Esophagus muscularis mucosa (tissue), 4 donors: ENCODE measurements around the gene PIP4K2B. TPM values are rescaled to one million over a fixed set of nuclear protein-coding genes. Genes with fewer than 3 reads are reported as not detected.
"Not testable (repeated sequence)": the region's sequence is repeated elsewhere in the genome, so short reads cannot be mapped to it uniquely, and the experiment has no call there.

Experiments used
- DNase-seq: peaks from one replicate; pipeline ENCODE4 v3.0.0-alpha.2; 2017; ENCODE audit errors: extremely low spot score
- H3K27ac ChIP-seq, 4 donors: fragments of 200-600 bp; sonication (generic); replicated peaks in 1 of 4; 1 replicate in 3 of 4; 2 replicates in 1 of 4; pipeline ENCODE4 v1.5.1; 2016 to 2019; ENCODE audit warnings: mild to moderate bottlenecking in 1 of 4
- H3K27me3 ChIP-seq, 4 donors: fragments of 200-600 bp; sonication (generic); one replicate each; pipeline versions ENCODE4 v1.5.1 to v1.6.0; 2016 to 2019
- H3K36me3 ChIP-seq, 4 donors: fragments of 200-600 bp; sonication (generic); one replicate each; pipeline ENCODE4 v1.5.1; 2016 to 2019
- H3K4me1 ChIP-seq, 4 donors: fragments of 200-600 bp; sonication (generic); one replicate each; pipeline ENCODE4 v1.5.1; 2016 to 2019
- H3K4me3 ChIP-seq, 4 donors: fragments of 200-600 bp; sonication (generic); 1 replicate in 2 of 4; 2 replicates in 2 of 4; pipeline ENCODE4 v1.5.1; 2016 to 2019; ENCODE audit warnings: mild to moderate bottlenecking in 4 of 4, moderate library complexity in 1 of 4
- H3K9me3 ChIP-seq, 4 donors: fragments of 200-600 bp; sonication (generic); 1 replicate in 3 of 4; 2 replicates in 1 of 4; pipeline ENCODE4 v1.5.1; 2016 to 2019
- EP300 ChIP-seq: sonication (generic); formaldehyde crosslinking; IDR thresholded peaks from one replicate; pipeline ENCODE4 v1.6.1; 2017; ENCODE audit warnings: antibody characterized with exemption
- POLR2A ChIP-seq: fragments of 450-650 bp; IDR thresholded peaks from one replicate; pipeline ENCODE4 v1.6.1; 2017; ENCODE audit warnings: antibody characterized with exemption, moderate library complexity, mild to moderate bottlenecking, low read depth
- POLR2AphosphoS5 ChIP-seq, 2 donors: sonication (generic); formaldehyde crosslinking; IDR thresholded peaks; one replicate each; pipeline ENCODE4 v1.6.1; 2017; ENCODE audit warnings: antibody characterized with exemption in 2 of 2
- WGBS: methylation state at CpG from one replicate; pipeline ENCODE4 v1.1.5; 2018; 5-methylcytosine and 5-hydroxymethylcytosine counted together
- intact Hi-C: fragments of 100-400 bp; cut with DNase I; formaldehyde crosslinking; loops from one replicate; pipeline ENCODE4 v1.15.1; 2023
- total RNA-seq, 4 donors: library from RNA; depleted of rRNA; stranded (reverse); fragments of >200 nt; gene quantifications; one replicate each; pipeline versions ENCODE4 v1.1.0 to v1.2.1, GENCODE V29; 2016
- TF ChIP-seq, protein P1 (sequence below), 3 experiments: fragments of 200-600 bp in 2 of 3; fragments of 450-650 bp in 1 of 3; sonication (generic) in 2 of 3; IDR thresholded peaks; one replicate each; pipeline ENCODE4 v1.5.1; 2017 to 2019; ENCODE audit warnings: antibody characterized with exemption in 3 of 3, mild to moderate bottlenecking in 2 of 3, moderate library complexity in 1 of 3

PIP4K2B gene
- total RNA-seq, 4 donors from 2014 or later, result 39.5 to 72.1 (median 53.2) TPM

DNA sequence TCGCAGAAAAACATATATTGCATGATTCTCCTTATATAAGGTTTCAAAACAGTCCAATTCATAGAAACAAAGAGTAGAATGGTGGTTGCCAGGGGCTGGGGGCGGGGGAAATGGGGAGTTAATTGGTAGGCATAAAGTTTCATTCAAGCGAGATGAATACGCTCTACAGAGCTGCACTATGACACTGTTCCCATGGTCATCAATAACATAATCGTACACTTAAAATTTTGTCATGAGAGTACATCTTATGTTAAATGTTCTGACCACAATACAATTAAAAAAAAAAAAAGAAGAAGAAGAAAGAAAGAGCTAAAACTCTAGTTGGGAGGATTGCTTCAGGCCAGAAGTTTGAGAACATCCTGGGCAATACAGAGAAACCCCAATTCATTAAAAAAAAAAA is 5.1 kb downstream of the PIP4K2B start:
- WGBS, result 94% methylated on average over 5 of the region's 5 CpGs
- intact Hi-C loops, result loop anchor here (10.0 kb wide), 1 partner anchor 59 kb away; the partner anchor contains the start of gene CISD3
- H3K4me1 ChIP-seq, result peaks cover 28 to 59% (median 52%) of the 10 kb centered on the region in 4 donors

DNA sequence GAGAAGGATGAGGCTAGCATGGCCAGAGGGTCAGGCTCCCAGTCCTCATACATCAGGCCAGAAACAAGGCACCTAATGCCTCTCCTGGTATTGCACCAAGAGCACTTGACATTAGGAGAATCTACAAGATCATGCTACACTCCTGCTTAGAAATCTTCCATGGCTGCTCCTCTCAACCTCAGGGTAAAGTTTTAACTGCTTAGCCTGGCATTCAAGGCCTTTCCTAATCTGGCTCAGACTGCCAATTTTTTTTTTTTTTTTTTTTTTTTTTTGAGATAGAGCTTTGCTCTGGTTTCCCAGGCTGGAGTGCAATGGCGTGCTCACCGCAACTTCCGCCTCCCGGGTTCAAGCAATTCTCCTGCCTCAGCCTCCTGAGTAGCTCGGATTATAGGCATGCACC is 8.2 kb downstream of the PIP4K2B start:
- no peaks in the 10 kb centered on the region for H3K27me3 ChIP-seq
- H3K4me3 ChIP-seq, result no peak overlapping the region
- TF ChIP-seq POLR2AphosphoS5 (IDR thresholded peaks at IDR 0.05) (no peak), POLR2A (no peak), EP300 (no peak)
- TF ChIP-seq, protein P1, sequence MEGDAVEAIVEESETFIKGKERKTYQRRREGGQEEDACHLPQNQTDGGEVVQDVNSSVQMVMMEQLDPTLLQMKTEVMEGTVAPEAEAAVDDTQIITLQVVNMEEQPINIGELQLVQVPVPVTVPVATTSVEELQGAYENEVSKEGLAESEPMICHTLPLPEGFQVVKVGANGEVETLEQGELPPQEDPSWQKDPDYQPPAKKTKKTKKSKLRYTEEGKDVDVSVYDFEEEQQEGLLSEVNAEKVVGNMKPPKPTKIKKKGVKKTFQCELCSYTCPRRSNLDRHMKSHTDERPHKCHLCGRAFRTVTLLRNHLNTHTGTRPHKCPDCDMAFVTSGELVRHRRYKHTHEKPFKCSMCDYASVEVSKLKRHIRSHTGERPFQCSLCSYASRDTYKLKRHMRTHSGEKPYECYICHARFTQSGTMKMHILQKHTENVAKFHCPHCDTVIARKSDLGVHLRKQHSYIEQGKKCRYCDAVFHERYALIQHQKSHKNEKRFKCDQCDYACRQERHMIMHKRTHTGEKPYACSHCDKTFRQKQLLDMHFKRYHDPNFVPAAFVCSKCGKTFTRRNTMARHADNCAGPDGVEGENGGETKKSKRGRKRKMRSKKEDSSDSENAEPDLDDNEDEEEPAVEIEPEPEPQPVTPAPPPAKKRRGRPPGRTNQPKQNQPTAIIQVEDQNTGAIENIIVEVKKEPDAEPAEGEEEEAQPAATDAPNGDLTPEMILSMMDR (IDR thresholded peaks at IDR 0.05), result no peak
- H3K27ac ChIP-seq, result no peak overlapping the region
- peaks cover 8 to 37% (median 31%) of the 10 kb centered on the region in 4 donors for H3K4me1 ChIP-seq
- intact Hi-C loops, result loop anchor here (10.0 kb wide), 1 partner anchor 56 kb away; the partner anchor contains the start of gene CISD3
- WGBS, result 89% methylated on average over 5 of the region's 5 CpGs
- peaks cover 4 to 35% (median 19%) of the 10 kb centered on the region in 4 donors for H3K36me3 ChIP-seq
- no peaks in the 10 kb centered on the region for H3K9me3 ChIP-seq
- no peak for DNase-seq

More for the DNA sequence above, 5.1 kb downstream of the PIP4K2B start:
- Histone ChIP-seq H3K36me3 (peaks cover 0 to 27% (median 11%) of the 10 kb centered on the region in 4 donors), H3K27ac (no peak overlapping the region), H3K9me3 (no peaks in the 10 kb centered on the region), H3K27me3 (no peaks in the 10 kb centered on the region), H3K4me3 (no peak overlapping the region)
- DNase-seq, result no peak
- TF ChIP-seq POLR2A (no peak), EP300 (no peak), POLR2AphosphoS5 (IDR thresholded peaks at IDR 0.05) (no peak)
- TF ChIP-seq, protein P1 (IDR thresholded peaks at IDR 0.05), result no peak

DNA sequence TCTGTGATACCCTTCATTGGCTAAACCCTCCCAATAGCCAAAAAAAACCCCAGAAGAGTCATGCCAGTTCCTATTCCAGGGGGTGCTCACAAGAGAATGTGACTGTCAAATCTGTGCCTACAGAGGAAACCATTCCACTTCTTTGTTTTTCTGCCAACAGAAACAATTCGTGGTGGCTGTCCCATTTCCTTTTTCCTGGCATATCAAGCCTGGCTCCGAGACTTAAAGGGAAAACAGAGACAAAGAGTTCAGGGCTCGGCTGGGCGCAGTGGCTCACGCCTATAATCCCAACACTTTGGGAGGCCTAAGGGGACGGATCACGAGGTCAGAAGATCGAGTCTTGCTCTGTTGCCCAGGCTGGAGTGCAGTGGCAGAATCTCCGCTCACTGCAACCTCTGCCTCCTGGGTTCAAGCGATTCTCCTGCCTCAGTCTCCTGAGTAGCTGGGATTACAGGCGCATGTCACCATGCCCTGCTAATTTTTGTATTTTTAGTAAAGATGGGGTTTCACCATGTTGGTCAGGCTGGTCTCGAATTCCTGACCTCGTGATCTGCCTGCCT is 9.1 kb downstream of the PIP4K2B start:
- 84% methylated on average over 13 of the region's 13 CpGs for WGBS
- H3K27me3 ChIP-seq, H3K9me3 ChIP-seq, H3K4me3 ChIP-seq, H3K27ac ChIP-seq, DNase-seq: not testable (repeated sequence)
- peaks cover 14 to 35% (median 27%) of the 10 kb centered on the region in 4 donors for H3K36me3 ChIP-seq
- intact Hi-C loops, result loop anchor here (10.0 kb wide), 1 partner anchor 55 kb away; the partner anchor contains the start of gene CISD3
- H3K4me1 ChIP-seq, result peaks cover 8 to 28% (median 22%) of the 10 kb centered on the region in 4 donors

DNA sequence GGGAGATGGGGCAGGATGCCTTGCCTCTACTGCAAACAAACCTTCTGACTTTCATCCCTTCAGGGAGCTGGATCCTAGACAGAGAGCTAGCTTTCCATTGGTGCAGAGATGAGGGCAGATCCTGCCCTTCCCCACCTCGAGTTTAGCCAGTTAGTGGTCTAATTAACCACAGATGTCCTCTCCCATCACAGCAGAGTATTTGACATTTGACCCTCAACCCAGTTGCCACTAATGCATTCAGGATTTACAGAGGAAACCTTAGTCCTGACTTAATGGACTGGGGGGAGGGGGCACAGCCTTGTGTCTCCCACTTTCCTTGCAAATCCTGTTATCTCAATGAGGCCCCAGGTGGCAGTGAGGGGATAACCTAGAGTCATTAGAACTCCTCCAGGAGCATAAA is 10.2 kb downstream of the PIP4K2B start:
- DNase-seq, result no peak
- Histone ChIP-seq H3K4me1 (peaks cover 8 to 28% (median 22%) of the 10 kb centered on the region in 4 donors), H3K36me3 (peaks cover 23 to 44% (median 37%) of the 10 kb centered on the region in 4 donors), H3K4me3 (no peak overlapping the region), H3K27me3 (no peaks in the 10 kb centered on the region), H3K27ac (no peak overlapping the region), H3K9me3 (no peaks in the 10 kb centered on the region)
- WGBS, result 0% methylated on average over 1 of the region's 1 CpG
- intact Hi-C loops, result no loop called here
- no peak for TF ChIP-seq POLR2AphosphoS5 (IDR thresholded peaks at IDR 0.05)
- TF ChIP-seq POLR2A, result no peak
- TF ChIP-seq EP300, result no peak
- TF ChIP-seq, protein P1 (IDR thresholded peaks at IDR 0.05), result no peak

DNA sequence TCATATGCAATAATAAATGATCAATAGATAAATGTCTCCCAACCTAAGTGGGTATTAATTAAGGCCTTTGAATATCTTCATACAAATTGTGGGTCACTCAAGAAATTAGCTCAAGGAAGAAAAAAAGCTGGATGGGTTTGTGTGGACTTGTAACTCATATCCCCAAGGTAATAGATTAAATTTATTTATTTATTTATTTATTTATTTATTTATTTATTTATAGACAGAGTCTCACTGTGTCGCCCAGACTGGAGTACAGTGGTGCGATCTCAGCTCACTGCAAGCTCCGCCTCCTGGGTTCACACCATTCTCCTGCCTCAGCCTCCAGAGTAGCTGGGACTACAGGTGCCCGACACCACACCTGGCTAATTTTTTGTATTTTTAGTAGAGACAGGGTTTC is 11.4 kb downstream of the PIP4K2B start:
- H3K27me3 ChIP-seq, H3K27ac ChIP-seq, DNase-seq, H3K9me3 ChIP-seq, H3K4me3 ChIP-seq, intact Hi-C loops: not testable (repeated sequence)
- Histone ChIP-seq H3K36me3 (peaks cover 35 to 50% (median 45%) of the 10 kb centered on the region in 4 donors), H3K4me1 (peaks cover 8 to 24% (median 20%) of the 10 kb centered on the region in 4 donors)
- 100% methylated on average over 4 of the region's 4 CpGs for WGBS
